ENCODE results near the gene ELFN2.
"Not testable (repeated sequence)": the region's sequence is repeated elsewhere in the genome, so short reads cannot be mapped to it uniquely, and the experiment has no call there.

The ELFN2 gene

DNA sequence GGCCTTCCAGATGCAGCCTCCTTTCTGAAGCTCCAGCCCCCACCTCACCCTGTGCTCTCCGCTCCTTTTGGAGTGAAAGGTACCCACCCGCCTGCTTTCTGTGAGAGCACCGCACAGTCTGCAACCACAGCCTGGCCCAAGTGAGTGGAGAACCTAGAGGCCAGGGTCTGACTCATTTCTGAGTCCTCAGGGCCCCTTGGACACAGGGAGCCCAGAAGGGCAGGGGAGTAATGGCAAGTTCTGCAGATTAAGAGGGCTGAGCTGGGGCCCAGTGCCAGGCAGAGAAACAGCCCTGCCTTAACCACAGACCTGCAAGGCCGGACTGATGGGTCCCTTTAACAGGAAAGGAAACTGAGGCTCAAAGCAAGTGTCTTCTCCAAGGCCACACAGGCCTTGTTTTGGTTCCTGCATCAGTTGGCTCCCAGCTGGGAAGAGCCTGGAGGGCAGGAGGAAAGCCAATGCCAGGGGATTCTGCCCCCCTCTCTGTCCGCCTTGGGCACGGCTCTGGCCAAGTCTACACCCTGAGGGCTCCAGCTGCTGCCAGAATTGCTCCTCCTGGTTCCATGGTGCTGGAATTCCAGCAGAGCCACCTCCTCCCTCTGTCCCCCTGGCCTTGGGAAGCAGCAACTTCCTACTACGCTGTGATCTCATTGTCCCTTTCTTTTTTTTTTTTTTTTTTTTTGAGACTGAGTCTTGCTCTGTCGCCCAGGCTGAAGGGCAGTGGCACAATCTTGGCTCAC is 89.9 kb downstream of the ELFN2 start:
- DNase-seq (ENCODE audit: low read depth in 2 of 3, low spot score in 1 of 3): no peak

DNA sequence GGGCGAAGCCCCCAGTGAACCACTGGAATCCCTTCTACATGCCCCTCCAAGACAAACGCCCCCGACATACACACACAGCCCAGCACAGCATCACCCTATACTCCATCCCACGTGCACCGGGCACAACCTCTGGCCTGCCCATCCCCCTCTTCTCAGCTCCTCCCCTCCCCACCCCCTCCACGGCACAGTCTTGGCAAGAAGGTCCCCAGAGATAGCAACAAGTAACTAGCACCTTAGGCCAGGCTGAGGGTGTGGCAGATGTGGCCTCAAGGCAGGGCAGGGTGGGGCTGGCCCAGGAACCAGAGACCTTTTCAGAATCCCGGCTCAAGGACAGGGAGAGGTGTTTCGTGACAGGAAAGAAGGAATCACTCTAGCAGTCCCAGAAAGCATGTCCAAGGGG is 90.7 kb downstream of the ELFN2 start:
- DNase-seq (ENCODE audit: low read depth in 2 of 3, low spot score in 1 of 3): no peak

DNA sequence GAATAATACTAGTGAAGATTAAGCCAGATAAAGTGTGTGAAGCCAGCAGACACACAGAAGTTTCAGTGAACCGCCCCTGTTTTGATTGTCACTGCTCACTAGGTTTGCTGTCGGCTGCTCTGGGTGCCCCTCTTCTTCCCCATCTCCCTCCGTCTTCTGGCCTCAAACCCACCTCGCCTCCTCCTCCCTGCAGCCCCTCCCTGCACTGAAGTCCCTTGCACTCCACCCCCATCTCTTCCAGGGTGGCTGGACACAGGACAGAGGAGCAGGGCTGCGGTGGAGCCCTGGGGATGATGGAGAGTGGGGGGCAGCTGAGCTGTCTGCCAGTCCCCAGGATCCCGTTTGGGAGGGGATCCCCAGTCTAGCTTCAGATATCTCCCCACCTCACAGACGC is 91.5 kb downstream of the ELFN2 start:
- no peak for DNase-seq (ENCODE audit: low read depth in 2 of 3, low spot score in 1 of 3)

DNA sequence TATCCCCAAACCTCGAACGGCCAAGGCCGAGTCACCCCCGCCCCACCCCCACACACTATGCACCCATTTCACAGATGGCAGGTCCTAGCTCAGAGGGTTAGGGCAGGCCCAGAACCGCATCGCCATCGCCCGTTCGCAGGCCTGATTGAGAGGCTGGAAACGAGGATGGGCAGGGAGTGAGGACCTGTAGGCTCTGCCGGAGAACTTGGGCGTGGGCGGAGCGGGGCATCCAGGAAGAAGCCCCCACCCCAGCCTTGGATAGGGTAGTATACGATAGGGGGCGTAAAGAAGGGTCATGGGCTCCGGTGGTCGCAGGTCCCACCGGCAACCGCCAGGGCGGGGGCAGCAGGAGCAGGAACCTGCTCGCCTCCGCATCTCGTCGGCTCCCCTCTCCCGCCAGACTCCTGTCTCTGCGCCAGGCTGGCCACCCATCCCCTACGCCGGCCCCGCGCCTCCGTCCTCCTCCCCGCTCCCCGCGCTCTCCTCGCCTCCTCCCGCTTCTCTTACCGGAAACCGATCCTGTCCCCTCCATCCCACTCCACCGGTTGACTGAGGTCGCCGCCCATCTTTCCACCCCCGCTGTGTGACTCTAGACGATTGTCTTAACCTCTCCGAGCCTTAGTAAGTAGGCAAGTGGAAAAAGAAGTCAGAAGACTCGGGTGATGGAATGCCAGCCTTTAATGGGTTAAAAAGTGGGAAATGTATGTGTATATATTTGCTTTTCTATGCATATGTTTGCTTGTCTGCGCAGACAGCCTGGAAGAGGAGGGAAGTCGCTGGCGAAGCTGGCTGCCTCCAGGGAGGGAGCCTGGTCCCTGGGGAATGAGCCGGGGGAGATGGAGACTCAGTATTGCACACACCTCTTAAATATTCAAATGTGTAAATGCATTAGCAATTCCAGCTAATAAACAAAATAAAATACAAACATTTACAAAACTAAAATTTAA is 92.1 kb downstream of the ELFN2 start:
- no peak for DNase-seq (ENCODE audit: low read depth in 2 of 3, low spot score in 1 of 3)

DNA sequence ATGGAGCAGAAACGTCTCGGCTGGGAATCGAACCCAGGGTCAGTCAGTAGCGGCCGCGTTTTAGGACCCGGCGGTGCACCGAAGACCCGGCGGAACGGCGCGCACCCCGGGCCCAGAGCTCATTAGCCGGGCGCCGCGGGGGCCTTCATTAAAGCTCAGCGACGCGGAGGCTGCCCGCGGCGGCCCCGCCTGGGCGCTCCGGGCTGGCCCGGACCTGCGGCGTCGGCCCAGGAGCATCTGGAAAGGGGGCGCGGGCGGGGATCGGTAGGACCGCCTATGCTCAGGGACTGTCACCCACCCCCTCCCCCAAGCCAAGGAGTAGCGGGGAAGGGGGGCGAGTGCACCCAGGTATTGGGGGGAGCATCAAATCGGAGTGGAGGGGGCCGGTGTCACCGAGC is 92.8 kb downstream of the ELFN2 start:
- DNase-seq (ENCODE audit: low read depth in 2 of 3, low spot score in 1 of 3): no peak

DNA sequence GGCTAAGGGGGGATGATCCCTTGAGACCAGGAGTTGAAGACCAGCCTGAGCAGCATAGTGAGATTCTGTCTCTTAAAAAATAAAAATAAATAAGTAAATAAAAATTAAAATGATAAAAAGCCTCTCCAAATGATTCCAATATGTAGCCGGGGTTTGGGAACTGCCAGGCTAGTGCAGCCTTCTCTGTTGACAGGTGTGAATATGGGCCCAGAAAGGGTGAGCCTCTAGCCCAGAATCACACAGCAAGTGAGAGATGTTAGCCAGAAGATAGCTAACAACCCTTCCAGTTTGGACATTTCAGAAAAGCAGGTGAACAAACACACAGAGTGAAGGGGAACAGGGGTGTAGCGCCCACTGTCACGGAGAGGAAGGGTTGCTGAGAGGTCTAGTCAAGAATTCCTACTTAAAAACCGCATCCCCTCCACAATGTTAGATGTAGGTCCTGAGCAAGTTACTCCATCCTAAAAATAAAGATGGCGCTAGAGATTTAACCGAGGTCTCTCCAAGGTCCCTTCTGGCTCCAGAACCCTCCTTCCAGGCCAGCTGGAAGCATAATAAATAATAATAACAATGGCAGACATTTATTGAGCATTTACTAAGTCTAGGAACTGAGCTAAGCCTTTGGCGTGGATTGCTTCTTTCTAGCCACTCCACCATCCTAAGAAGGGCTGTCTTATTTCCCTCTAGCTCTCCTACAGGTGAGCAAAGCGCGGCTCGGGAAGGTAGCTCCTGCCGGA is 93.4 kb downstream of the ELFN2 start:
- no peak for DNase-seq (ENCODE audit: low read depth in 2 of 3, low spot score in 1 of 3)

DNA sequence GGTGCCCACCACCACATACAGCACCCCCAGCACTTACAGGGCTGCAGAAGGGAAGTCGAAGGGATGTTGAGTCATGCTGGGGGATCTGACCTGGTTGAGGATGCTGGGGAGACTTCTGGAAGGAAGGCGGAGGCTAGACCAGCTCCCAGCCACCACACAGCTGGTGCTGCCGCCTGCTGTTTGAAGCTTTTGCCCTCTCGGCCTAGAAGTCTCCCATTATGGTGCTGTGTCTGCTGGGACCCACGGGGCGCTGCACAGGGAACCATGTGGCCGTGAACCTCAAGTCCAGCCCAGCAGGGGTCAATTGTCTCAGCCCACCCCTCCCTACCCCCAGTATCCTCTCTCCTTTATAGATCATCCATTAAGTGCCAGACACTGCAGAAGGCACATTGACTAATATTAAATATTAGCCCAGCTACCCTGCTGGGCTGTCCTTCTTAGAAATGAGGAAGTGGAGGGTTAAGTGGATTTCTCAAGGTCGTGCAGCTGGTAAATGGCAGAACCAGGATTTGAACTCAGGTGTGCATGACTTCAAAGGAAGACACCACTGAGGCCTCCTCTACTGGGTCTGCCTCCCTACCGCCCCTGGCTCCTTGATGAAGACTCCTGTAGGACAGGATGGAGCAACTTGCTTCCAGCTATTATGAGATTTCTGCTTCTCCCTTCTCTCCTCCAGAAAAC is 95.3 kb downstream of the ELFN2 start:
- no peak for DNase-seq (ENCODE audit: low read depth in 2 of 3, low spot score in 1 of 3)

DNA sequence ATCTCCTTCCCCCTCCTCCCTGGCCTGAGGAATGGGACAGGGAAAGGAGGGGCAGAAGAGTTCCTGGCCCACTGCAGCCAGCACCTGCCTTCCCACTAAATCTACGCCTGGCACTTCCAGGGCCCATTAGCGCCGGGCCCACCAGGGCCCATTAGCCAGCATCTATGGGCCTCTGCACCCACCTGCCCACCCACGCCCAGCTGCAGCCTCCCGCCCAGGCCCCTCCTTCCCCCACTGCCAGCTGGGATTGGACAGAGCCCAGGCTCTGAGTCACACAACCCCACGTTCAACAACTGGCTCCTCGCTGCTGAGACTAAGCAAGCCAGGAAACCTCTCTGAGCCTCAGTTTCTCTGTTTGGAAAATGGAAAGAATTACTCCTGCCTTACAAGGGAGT is 96.2 kb downstream of the ELFN2 start:
- no peak for DNase-seq (ENCODE audit: low read depth in 2 of 3, low spot score in 1 of 3)

DNA sequence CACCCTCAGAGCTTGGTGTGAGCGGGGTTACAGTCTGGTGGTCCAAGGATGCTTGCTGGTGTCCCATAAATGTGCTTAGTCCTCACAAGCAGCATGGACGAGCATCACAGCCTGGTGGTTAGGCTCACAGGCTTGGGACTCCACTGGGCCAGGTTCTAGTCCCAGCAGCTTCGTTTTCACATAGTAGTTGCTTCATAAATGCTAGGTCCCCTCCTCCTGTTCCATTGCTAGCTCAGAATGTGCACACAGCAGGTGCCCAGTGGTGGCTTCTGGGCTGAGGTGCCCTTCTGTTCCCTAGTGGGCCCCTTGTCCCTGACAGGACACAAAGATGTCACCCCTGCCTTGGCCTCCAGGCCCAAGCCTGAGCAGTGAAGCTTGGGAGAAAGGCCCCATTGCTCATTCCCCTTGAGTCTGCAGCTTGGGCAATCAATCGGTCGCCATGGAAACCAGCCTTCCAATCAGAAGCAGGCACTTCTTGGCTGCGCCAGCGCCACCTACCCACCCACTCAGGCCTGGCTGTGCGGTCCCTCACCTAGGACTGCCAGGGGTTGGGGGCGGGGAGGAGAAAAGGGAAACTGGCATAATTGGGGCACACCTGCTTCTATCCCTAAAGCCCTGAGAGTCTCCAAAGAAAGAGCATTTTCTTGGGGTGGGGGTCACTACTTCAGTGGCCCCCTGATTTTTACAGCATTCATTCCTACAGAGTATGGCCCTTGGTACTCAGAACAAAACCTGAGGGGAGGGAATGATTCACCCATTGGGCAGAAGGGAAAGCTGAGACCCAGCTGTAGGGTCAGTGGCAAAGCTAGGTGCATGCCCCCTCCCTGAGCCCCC is 96.9 kb downstream of the ELFN2 start:
- DNase-seq (ENCODE audit: low read depth in 2 of 3, low spot score in 1 of 3): peak in 2 of 3 donors; percentile 33 to 42

DNA sequence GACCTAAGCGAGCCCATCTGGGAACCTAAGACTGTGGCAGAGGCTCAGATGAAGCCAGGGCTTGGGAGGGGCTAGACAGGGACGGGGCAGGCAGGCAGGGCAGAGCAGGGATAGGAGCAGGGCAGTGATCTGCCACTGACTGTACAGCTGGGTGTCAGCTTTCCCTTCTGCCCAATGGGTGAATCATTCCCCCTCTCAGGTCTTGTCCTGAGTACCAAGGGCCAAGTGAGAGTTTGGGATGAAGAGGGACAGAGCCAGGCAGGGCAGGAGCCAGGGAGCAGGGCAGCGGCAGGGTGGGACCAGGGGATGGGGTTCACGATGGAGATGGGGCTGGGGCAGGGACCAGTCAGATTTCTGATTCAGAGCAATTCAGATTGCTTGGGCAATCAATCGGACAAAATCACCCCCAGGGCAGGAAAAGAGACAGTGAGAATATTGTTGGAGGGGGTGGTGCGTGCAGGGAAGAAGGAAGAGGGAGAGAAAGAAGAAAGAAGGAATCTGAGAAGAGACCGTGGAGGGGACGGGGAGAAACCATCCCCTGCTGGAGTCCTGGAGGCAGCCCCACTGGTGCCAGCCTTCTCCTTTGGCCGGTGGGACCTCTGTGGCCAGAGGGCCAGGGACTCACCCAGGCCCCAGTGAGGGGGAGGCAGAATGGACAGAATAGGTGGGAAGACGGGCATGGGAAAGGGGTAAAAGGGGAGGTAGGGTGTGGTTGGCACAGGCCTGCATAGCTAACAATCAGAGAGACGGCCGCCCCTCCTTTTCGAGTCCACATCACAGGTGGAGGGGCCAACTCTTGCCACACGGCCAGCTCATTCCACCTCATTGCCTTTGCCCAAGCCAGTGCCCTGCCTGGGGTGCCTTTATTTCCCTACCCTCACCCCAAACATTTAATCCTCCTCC is 97.8 kb downstream of the ELFN2 start:
- no peak for DNase-seq (ENCODE audit: low read depth in 2 of 3, low spot score in 1 of 3)

DNA sequence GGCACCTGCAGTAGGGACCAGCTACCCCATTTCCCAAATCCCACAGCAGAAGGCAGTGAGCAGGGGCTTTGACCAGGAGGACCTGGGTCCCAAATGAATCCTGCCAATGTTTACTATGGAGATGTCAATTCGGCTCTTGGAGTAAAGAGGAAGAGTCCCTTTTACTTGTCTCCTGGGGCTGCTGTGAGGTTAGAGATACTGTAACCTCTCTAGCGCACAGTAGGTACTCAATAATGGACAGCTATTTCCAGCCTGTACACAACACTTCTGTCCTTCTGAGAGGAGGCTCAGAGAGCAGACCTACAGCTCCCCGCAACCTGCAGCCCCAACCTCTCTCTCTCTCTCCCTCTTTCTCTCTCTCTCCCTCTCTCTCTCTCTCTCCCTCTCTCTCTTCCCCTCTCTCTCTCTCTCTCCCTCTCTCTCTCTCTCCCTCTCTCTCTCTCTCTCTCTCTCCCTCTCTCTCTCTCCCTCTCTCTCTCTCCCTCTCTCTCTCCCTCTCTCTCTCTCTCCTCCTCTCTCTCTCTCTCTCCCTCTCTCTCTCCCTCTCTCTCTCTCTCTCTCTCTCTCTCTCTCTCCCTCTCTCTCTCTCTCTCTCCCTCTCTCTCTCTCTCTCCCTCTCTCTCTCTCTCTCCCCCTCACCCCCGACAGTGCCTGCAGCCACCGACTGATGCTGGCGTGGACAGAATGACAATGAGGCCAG is 98.6 kb downstream of the ELFN2 start:
- DNase-seq (ENCODE audit: low read depth in 2 of 3, low spot score in 1 of 3): not testable (repeated sequence)

DNA sequence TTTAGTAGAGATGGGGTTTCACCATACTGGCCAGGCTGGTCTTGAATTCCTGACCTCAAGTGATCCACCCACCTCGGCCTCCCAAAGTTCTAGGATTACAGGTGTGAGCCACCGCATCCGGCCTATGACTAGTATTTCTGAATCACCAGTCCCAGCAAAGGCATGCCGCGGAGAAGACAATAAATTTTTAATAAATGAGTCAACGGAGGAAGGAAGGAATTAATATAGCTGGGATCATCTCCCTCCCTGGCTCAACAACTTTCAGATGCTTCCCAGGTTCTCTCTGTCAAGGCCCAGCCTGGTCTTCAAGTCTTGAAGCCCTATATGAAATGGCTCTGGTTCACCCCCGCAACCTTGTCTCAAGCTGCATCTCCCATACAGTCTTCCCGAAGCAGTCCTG is 99.3 kb downstream of the ELFN2 start:
- DNase-seq (ENCODE audit: low read depth in 2 of 3, low spot score in 1 of 3): no peak

DNA sequence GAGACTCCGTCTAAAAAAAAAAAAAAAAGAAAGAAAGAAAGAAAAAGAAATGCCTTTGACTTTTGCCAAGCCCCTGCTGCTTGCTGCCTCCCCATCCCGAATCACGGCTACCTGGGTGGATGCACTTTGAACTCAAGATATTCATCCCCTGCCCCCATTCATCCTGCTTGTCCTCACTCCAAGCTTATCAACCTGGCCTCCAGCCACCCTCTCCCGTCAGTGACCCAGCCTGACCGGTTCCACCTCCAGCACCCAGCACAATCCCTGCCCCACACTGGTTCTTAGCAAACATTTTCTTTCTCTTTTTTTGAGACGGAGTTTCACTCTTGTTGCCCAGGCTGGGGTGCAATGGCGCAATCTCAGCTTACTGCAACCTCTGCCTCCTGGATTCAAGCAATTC is 100.6 kb downstream of the ELFN2 start:
- DNase-seq (ENCODE audit: low read depth in 2 of 3, low spot score in 1 of 3): no peak

DNA sequence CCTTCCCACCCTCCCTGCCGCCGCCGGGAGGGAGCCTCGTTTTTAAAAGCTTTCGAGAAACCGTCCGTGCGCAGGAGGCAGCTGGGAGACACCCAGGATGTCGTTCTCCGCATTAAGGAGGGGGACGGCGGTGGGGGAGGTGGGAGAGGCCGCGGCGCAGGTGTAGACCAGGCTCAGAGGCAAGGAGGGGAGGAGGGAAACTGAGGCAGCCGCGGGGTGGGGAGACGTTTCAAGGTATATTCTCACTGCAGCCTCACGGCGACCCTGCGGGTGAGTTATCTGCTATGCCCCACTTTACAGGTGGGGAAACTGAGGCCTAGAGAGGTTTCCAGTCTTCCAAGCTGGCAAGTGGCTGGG is 102.3 kb downstream of the ELFN2 start:
- no peak for DNase-seq (ENCODE audit: low read depth in 2 of 3, low spot score in 1 of 3)

DNA sequence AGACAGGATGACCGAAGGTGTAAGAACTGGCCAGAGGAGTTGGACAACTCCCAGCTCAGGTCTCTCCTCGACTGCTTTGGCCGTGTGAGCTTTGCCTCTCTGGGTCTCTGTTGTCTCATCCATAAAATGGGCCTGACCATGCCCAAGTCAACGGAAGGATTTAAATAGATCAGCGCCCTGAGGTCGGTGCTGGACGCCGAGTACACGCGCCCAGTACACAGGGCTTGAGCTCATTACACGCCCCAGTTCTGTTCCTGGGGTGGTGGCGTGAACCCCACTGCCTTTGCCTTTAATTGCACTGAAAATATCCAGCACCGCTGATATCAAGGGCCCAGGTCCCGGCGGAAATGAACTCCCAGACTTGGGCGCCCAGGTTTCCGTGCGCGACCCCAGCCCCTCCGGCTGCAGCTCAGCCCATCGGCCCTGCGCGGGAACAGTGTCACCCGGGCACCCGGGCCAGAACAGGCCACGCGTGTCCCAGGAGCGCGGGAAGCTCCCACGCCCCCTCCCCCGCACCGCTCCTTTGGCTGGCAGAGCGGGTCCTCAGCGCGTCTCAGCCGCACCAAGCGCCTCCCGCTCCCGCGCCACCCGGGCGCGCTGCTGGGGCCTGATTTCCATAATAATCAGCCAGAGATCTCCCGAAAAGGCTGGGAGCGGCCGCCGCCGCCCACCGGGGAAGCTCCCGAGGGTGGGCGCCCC is 102.8 kb downstream of the ELFN2 start:
- DNase-seq (ENCODE audit: low read depth in 2 of 3, low spot score in 1 of 3): no peak

DNA sequence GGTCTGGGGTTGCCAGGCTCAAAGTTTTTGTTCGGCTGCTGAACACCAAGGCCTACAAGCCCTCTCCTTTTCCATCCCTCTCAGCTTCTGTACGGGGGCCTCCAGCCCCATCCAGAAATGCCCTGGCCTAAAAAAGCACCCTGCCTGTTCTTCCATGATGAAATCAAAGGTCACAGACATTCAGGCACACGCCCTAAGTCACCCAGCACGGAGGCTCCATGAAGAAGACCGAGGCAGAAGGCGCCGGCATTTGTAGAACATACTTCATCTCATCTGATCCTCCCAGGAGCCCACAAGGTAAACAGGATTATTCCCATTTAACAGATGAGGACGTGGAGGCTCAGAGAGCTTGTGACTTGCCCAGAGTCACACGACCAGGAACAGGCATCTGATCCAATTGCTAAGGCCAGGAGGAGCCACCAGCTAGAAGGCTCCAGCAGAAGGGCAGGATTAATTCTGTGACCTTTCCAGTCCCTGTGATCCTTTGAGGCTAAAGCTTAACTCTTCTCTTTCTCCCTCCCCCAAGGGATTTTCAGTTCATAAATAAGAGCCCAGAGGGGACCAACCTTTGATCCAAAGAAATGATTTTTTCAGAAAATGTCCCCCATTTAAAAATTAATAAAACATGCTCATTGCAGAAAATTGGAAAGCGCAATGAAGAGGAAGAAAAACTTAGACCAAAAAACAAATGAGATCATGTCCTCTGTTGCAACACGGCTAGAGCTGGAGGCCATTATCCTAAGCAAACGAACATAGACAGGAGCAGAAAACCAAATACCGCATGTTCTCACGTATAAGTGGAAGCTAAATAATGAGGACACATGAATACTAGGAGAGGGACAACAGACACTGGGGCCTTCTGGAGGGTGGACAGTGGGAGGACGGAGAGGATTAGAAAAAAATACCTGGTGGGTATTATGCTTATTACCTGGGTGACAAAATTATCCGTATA is 106.3 kb downstream of the ELFN2 start:
- no peak for DNase-seq (ENCODE audit: low read depth in 2 of 3, low spot score in 1 of 3)

DNA sequence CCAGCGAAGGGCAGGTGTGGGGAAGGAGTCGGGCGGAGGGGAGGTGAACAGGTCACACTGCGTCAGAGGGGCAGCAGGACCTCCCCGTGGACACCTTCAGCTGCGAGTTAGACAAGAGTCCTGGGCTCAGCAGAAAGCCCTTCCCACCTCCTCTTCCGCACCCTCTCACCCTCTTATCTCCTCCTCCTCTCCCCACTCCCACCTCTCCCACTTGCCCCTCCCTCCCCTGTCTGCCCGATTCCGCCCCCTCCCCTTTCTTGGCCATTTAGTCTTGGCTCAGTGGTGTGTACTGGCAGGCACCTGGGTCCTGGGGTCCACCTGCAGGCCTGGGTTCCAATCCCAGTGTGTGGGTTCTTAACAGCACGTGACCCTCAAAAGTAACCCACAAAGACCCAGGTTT is 107.8 kb downstream of the ELFN2 start:
- no peak for DNase-seq (ENCODE audit: low read depth in 2 of 3, low spot score in 1 of 3)
